CD4-positive, alpha-beta T cell treated with Interleukin-2 at 100 ng/mL for 4 hours (primary cell): Measurements from ENCODE around the gene TMC2.

Source experiments
- DNase-seq: peaks from one replicate; pipeline ENCODE4 v3.0.0-alpha.2; 2020; ENCODE audit warnings: low spot score

Gene TMC2

GRCh38 chr20:2578475-2579192 lies 42.3 kb downstream of the TMC2 start:
- DNase-seq = no peak

- no peak for DNase-seq
Measured at GRCh38 chr20:2585811-2586210, 49.4 kb downstream of the TMC2 start.

GRCh38 chr20:2593756-2594155 lies 57.4 kb downstream of the TMC2 start:
- DNase-seq = no peak

GRCh38 chr20:2595076-2595475 lies 58.7 kb downstream of the TMC2 start:
- no peak for DNase-seq

- no peak for DNase-seq
Measured at GRCh38 chr20:2596673-2597279, 60.4 kb downstream of the TMC2 start.

GRCh38 chr20:2599288-2600006 lies 63.1 kb downstream of the TMC2 start:
- no peak for DNase-seq

GRCh38 chr20:2602046-2602735 lies 65.8 kb downstream of the TMC2 start:
- no peak for DNase-seq

- no peak for DNase-seq
Measured at GRCh38 chr20:2602746-2603145, 66.4 kb downstream of the TMC2 start.

GRCh38 chr20:2603816-2604505 lies 67.6 kb downstream of the TMC2 start:
- no peak for DNase-seq

- no peak for DNase-seq
Measured at GRCh38 chr20:2604506-2604835, 68.1 kb downstream of the TMC2 start.

- DNase-seq = no peak
Measured at GRCh38 chr20:2606507-2607006, 70.2 kb downstream of the TMC2 start.

- no peak for DNase-seq
Measured at GRCh38 chr20:2610326-2610725, 74.0 kb downstream of the TMC2 start.

GRCh38 chr20:2610941-2611720 lies 74.8 kb downstream of the TMC2 start:
- DNase-seq = no peak

GRCh38 chr20:2612073-2612472 lies 75.7 kb downstream of the TMC2 start:
- DNase-seq = no peak

GRCh38 chr20:2616634-2617033 lies 80.3 kb downstream of the TMC2 start:
- DNase-seq = no peak

GRCh38 chr20:2617099-2617714 lies 80.8 kb downstream of the TMC2 start:
- no peak for DNase-seq

- no peak for DNase-seq
Measured at GRCh38 chr20:2618815-2619214, 82.4 kb downstream of the TMC2 start.

- no peak for DNase-seq
Measured at GRCh38 chr20:2619337-2619736, 83.0 kb downstream of the TMC2 start.

GRCh38 chr20:2619961-2620595 lies 83.7 kb downstream of the TMC2 start:
- no peak for DNase-seq

- no peak for DNase-seq
Measured at GRCh38 chr20:2624190-2624589, 87.8 kb downstream of the TMC2 start.
